DND-41 (cell line): Measurements from ENCODE around the gene ERCC1.

Source experiments
- CTCF ChIP-seq: IDR thresholded peaks from 2 replicates; pipeline ENCODE4 v1.5.1; 2012; ENCODE audit warnings: borderline replicate concordance, low read length, moderate library complexity, mild to moderate bottlenecking; ENCODE audit not compliant: poor library complexity, severe bottlenecking; ENCODE audit errors: extremely low read depth
- EZH2 ChIP-seq: IDR thresholded peaks from 3 replicates; pipeline ENCODE4 v1.6.1; 2012; ENCODE audit warnings: borderline replicate concordance, low read depth, mild to moderate bottlenecking, moderate library complexity, low read length, inconsistent platforms; ENCODE audit not compliant: severe bottlenecking

- TF ChIP-seq CTCF: no peak
- TF ChIP-seq EZH2: no peak
These were observed 9.2 kb downstream of the ERCC1 start for GRCh38 chr19:45414468-45414867.
